SK-N-DZ (cell line): ENCODE results near the gene AHSA1.

ENCODE experiments used
- DNase-seq: peaks from one replicate; pipeline ENCODE4 v3.0.0-alpha.2; 2015; ENCODE audit warnings: low spot score

AHSA1 gene

DNA sequence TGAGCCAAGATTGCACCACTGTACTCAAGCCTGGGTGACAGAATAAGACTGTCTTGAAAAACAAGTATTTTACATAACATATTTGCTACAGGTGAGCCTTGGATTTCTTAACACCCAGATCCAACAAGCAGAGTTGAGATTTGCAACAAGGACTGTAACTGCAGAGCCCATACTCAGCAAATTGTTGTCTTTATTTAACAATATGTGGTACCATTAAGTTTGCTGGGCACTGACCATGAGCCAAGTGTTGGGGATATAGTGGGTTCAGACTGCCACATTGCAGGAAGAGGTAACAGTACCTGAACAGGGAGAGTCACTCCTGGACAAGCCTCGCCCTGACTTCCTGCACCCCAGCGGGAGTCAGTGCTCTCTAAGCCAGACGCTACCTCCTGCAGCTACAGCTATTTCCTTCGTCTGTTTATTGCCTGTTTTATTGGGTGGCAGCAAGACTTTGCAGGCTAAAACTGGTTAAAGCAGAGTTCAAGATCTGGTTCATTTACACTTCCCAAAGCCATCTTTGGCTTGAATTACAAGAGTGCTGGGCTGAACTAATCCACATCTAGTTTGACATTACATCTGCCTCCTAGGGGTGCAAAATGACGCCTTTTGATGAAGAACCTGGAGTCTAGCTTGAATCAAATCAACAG, 12.5 kb downstream of the AHSA1 start:
- no peak for DNase-seq

DNA sequence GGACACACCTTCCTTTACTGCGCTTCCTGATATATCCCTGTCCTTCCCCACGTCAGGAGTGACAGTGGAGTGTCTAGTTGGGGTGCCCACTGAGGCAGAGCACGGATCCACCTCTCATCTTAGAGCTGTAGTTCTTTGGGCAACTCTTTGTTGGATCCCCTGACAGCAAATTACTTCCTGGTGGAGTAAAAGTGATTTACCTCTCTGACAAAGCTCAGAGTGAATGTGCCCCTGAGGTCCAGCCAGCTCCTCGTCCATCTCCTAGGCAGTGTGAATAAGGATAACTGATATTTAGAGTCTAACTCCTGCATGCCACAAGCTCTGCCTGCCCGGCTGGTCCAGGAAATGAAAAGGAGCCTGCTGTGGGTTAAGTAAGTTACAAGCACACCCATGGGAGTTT, 16.0 kb downstream of the AHSA1 start:
- no peak for DNase-seq

DNA sequence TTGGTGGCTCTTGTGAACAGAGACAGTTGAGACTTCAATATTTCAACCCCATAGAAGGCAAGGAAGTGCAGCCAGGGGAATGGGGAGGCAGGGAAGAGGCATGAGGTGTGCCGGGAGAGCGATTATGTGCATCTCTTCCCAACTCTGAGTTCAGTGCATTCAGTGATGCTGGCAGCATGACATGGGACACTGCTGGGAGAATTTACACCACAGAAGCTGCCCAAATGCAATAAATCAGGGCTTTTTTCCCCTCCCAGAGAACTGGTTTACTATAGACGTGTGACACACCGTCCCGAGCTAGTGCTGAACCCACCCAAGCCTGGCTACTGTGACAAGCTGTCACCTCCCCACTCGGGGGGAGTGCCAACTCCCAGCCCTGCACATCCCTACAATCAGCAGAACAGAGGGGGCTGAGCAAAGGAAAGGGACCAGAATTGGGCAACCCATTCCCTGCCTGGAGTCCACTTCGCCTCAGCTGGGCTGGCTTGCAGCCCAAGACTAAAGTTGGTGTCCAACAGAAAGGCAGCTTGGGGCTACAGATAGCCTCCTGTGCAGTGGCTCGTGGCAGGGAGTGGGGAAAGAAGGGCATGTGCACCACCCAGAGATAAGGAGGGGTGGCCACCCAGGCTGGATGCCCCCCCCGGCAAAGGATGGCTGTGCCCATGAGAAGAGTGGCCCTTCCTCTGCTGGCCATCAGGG, 16.7 kb downstream of the AHSA1 start:
- no peak for DNase-seq

DNA sequence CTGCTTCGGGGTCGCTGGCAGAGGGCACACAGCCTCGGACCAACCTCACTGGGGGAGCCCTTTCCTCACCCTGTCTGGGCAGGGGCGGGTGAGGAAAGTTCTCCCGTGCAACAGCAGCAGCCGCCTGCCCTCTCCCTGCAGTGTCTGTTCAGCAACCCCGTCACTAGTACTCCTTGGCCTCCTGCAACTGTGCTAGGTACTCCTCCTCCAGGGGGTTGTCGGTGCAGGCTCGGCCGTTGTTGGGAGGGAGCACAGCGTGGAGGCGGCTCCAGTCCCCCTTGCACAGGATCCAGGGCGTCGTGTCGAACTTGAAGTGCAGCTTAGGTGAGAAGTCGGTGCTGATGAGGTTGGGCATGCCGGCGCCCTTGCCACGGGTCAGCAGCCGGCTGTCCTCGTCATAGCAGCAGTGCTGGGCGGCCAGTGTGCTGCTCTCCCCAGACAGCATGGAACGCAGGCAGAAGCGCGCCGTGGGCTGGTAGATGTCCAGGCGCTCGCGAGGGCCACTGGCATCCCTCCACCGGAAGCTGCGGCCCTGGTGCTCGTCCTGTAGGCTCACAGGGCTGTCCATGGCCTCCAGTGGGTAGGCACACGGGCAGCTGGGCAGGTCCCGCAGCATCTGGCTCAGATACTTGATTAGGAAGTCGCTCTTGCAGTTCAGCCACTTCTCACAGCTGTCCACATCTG, 17.7 kb downstream of the AHSA1 start:
- DNase-seq: no peak

DNA sequence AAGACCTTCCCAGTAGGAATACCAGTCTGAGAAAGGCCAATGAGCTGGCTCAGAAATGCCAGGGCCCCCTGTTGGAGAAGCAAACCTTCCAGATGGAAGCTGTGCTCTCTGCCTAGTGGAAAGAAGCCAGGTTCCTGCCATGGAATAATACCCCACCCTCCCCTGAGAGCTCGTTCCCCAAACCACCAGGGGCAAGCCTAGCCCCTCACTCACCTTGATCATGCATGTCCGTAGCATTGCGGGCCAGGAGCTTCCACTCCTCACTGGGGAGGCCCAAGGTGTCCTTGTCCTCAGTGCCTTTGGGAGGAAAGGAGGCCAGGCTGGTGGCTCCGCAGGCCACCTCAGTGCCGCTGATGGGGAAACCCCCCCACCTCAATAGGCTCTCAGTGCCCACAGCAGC, 20.1 kb downstream of the AHSA1 start:
- no peak for DNase-seq

DNA sequence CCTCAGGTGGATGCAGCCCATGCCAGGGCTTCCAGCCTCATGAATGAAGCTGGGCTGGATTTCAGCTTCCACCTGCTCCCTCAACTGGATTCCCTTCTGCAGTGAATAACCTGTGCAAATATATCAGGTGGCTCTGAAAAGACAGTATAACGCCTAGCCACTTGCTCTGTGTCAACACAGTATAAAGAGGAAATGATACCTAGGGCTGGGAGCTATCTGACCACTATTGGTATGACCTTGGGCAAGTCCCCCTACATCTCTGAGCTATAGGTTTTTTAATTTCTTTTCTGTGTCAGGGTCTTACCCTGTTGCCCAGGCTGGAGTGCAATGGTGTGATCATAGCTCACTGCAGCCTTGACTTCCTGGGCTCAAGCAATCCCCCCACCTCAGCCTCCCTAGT, 20.9 kb downstream of the AHSA1 start:
- no peak for DNase-seq

DNA sequence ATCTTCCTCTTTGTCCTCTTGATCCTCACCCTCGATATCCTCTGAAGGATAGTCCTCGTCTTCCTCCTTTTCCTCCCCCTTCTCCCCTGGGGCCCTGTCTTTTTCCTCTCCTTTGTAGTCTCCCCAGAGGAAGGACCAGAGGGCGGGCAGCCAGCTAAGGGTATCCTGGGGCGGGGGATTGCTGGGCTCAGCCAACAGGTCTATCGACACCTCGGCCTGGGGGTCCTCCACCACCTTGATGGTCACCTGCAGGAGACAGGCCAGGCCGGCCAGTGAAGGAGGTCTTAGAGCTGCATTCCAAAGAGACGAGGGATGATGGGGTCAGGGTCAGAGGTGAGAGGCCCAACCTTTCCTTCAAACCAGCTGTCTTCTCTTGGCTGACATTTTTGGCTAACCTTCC, 24.5 kb downstream of the AHSA1 start:
- DNase-seq: no peak

DNA sequence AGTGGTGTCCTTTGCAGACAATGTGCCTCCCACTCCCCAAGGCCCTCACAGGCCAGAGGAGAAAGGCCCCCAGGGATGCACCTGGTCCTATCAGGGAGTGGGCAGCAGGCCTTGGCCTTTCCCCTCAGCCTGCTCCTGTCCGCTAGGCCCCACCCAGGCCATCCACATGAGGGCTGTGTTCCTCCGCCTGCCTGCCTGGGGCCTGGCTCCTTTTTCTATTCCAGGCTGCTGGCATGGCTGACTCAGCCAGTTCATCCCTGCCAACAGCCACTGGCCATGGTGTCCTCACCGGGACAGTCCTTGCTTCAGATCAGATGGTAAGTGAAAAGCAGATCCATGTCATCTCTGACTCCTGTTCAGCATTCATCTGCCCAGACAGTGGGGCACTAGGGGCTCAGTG, 27.4 kb downstream of the AHSA1 start:
- no peak for DNase-seq

DNA sequence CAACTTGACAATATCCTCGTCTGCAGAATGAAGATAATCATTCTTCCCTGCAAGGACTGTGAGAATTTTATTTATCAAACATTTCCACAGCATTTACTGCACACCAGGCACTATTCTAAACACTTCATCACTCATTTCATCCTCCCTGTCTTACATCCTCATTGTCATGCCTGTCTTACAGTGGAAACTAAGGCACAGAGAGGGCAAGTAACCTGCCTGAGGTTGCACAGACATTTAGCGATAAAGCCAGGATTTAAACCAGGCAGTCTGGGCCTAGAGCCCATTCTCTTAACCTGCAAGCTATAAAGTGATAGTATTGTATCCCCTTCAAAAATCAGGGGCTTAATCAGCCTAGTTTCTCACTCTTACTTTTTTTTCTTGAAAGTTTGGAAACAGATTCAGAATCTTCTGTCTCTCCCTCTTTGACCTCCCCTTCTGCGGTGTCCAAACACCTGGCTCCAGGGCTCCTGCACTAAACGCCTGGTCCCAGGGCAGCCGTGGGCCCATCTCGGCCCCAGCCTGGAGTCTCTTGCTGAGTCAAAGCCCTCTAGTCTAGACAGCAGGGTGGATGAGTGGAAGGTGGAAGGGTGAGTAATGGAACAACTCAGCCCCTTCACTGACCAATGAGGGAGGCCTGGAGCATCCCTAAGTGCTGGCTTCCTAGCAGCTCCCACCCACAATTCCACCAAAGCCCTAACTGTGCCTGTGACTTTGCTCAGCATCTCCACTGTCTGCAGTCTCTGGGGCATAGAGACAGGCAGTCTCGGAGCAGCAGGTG, 28.2 kb downstream of the AHSA1 start:
- no peak for DNase-seq

DNA sequence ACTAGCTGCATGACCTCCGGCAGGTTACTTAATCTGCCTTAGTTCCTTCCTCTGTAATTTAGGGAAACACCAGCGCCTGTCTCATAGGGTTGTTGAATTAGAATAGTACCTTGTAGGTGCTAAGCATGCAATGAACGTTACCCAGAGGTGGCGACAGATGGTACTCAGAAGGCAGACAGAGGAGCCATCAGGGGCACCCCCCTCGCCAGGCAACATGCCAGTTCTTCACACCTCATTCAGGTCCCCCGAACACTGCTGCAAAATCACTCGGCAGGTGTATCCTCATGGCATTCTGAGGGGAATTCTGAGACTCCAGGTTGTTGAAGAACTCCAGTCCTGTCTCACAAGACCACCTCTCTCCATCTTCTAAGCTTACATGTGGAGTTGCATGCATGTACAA, 30.7 kb downstream of the AHSA1 start:
- DNase-seq: no peak

DNA sequence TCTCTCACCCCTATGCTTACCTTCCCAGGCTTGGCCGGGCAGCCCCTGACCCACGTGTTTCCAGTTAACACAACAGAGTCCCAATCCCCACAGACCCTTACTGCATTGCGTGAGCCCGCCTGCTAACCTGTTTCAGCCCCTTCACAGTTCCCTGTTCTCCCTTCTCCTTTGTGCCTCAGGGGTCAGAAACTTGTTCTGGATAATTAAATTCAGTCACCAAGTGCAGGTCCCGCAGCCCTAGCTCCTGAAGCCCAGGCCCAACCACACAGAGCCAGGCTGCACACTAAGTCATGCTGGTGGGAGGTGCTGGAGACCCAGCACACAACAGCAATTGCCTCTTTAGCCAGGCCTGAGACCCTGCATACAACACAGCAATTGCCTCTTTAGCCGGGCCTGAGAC, 31.1 kb downstream of the AHSA1 start:
- no peak for DNase-seq

DNA sequence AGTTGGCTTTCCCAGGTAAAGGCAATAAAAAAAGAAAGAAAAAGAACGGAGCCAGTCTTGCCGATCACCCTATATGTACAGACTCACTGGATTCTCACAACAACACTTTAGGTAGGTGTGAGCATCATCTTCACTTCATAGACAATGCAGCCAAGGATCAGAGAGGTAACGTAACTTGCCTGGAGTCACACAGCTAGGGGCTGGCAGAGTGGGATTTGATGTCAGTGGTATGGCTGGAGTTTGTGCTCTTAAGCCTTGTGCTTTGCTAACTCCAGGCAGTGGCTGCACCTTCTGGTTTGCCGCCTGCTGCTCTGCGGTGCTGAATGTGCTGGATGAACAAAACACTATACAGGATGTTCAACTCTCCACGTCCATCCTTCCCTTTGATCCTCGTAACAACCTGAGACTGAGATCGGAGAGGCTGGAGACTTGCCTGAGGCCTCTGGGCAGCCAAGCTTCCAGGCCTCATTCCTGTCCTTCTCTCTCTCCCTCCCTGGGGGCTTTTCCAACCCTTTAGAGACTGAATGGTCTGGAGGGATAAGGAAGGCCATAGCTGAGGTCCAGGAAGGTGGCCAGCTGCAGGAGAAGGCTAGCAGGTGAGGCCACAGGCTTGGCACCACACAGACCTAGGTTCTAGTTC, 32.6 kb downstream of the AHSA1 start:
- DNase-seq: no peak

DNA sequence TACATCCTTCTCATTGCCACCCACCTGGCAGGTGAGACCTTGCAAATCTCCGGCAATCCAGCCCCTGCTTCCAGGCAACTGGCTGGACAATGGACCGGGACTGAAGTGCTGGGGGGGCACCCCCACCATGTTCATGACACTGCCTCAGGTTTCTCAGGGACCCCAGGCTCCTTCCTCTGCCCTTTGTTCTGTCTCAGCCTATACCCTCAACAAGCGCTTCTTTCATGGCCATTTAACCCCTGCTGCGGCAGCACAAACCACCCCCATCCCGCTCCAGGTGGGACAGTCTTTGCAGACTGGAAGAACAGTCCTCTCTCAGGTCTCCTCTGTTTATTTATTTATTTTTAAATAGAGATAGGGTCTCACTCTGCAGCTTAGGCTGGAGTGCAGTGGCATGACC, 33.2 kb downstream of the AHSA1 start:
- DNase-seq: no peak

DNA sequence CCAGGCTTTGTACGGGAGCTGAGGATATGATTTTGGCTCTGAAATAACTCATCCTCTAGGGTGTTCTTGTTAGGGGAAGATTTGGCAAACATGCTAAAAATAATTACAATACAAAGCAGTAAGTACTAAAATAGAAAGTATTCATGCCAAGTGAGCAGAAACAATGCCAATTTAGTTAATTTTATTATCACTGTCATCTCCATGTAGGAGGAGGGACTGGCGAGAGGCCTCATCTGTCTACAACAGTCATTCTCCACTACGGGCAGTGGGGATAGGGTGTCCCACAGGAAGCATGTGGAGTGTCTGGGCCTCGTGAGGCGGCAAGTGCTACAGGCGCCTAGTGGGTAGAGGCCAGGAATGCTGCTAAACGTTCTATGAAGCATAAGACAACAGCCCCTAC, 37.4 kb downstream of the AHSA1 start:
- DNase-seq: no peak

DNA sequence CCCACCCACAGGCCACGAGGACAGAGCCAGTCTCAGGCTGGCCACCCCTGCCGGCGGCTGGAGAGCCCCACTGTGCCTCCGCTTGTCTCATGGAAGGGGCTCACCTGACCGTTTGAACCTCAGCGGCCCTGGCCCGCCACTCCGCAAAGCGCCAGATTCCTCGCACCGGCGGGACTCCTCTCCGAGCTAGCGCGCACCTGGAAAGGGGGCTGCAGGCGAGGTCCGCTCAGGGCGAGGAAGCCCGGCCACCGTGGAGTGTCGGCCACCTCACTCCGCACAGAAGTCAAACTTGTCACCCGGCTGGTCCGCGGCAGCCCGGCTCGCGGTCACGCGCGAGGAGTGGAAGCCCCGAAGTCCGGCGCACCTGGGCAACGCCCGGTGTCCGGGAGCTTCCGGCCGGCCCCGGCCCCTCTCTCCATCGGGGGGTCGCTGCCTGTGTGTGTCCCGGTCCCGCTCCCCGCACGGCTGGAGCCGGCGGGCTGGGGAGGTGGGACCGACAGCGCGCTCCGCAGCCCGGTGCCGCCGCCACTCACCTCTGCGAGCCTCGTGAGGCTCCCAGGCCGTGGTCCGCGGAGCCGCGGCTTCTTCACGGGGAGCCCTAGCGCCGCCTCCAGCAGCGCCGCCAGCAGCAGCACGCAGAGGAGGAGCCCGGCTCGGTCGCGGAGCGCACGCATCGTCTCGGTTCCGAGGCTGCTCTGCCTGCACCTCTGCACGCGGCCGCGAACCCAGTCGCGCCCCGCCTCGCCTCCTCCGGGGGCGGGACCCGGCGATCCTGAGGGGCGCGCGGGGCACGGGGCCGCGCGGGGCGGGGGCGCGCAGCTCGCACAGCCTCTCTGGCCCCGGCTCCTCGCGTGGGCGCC, 40.5 kb downstream of the AHSA1 start, which contains the start of gene ISM2:
Gene ISM2 (minus strand): TSS at position 697 of the 860 bp plus-strand sequence. CDS start 23 bp downstream, at position 674.
- no peak for DNase-seq

DNA sequence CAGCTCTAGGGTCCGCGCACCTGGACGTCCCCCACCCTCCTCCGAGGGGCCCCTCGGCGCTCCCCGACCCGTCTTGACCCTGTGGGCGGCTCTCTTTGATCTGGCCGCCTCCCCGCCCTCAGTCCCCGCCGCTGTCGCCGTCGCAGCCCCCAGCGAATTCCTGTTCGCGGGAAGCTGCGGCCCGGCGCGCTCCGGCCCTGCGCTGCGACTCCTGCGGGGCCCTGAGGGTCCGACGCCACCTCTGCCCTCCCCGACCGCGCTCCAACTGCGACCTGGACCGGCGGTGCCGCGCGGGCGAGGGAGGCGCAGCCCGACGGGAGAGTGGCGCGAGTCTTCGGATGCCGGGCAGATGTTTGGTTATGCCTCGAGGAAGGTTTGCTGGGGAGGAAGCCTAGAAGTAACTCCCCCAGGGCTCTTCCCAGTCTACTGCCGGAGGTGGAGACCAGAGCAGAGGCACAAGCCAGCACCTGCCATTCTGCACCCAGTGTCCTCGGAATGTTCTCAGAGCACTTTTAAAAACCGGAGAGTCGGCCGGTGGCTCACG, 41.2 kb downstream of the AHSA1 start:
- DNase-seq: no peak

DNA sequence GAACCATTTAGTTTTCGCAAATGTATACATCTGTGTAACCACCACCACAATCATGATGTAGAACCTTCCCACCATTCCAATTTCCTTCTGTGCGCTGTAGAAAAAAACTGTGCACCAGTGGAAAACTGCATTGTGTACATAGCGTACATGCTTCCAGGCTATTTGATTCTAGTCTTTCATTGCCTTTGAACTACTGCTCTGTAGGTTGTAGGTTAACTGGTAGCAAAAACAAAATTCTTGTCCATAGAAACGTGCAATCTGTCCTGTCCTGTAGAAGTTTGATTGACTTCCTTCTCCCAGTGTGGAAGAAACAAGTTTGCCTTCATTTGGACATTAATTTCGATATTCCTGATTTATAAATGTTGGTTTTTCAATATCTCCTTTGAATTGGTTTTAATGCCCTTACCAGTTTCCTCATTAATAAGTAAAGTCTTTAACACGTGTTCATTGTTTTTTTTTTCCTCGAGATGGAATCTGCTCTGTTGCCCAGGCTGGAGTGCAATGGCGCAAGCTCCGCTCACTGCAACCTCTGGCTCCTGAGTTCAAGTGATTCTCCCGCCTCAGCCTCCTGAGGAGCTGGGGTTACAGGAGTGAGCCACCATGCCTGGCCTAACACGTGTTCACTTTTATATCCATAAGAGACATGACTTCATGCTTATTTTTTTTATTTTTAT, 44.4 kb downstream of the AHSA1 start:
- no peak for DNase-seq

DNA sequence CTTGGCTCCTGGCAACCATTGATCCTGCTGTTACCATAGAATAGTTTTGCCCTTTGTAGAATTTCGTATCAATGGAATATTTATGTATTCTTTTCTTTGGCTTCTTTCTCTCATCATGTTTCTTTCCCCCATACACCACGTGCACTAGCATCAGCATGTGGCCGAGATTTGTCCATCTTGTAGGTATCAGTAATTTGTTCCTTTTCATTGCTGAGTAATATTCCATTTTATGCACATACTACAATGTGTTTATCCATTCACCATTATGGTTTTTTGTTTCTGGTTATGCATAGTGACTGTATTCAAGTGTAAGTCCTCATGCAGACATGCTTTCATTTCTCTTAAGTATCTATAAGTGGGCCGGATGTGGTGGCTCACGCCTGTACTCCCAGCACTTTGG, 45.2 kb downstream of the AHSA1 start:
- no peak for DNase-seq

DNA sequence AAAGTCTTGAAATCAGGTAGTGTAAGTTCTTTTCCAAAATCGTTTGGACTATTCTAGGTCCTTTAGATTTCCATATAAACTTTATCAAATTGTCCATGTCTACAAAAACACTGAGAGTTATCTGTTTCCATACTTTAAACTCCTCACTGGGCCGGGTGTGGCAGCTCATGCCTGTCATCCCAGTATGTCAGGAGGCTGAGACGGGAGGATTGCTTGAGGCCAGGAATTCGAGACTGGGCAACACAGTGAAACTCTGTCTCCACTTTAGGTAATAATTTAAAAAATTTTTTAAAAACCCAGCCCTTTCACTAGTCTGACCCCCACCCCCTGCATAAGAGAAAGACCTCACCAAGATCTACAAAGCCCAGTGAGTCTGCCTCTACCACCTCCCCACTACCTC, 47.1 kb downstream of the AHSA1 start:
- DNase-seq: no peak

DNA sequence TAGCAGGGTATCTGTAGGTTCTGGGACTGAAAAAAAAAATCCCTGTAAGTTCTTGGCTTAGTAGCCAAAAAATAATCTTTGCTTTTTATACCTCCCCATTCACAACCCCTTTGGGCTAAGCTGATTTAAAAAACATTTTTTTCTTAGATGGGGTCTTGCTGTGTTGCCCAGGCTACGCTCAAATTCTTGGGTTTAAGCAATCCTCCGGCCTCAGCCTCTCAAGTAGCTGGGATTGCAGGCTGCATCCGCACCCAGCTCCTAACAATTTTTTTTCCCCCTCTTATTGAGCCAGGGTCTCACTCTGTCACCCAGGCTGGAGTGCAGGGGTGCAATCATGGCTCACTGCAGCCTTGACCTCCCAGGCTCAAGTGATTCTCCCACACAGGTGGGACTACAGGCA, 49.9 kb downstream of the AHSA1 start:
- no peak for DNase-seq
